ENCODE data around the gene BMF.

BMF gene

DNA sequence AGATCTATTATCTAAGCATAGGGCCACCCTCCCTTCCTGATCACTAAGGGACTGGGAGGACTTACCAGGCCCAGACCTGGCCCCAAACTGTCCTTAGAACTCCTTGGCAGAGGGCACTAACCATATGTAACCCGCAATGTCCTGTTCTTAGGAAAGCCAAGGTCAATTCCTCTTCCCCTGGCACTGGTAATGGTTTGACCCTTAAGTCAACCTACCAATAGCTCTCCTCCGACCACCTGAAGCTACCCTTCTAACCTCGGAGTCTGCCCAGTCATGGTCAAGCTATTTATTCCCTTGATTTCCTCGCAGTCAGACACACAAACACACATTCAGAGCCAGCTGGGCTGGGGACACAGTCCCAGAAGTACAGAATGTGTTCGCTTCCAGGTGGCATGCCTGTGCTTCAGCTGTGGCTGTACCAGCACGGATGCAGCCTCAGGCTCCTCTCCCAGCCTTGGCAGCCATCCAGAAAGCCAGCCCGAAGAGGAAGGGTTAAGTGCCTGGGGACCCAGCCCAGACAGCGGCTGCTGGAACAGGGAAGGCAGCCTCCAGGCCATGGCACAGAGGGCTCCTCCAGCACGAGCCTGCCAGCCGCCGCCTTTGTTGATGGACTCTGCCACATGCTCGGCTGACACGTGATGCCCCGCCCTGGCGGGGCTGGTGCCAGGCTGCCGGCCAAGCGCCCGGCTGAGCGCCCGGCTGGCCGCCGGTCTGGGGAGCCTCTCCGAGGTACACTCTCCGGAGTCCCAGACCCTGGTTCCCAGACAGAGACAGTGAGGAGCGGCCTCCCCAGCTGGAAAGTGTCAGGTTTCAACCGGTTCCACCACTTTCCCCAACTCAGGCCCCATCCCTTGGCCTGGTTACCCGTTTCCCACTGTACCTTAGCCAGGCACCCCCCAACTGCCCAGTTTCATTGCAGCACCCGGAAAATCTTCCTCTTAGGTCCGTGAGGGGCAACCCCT is 5.5 kb downstream of the BMF start:
- DNase-seq, result no peak

DNA sequence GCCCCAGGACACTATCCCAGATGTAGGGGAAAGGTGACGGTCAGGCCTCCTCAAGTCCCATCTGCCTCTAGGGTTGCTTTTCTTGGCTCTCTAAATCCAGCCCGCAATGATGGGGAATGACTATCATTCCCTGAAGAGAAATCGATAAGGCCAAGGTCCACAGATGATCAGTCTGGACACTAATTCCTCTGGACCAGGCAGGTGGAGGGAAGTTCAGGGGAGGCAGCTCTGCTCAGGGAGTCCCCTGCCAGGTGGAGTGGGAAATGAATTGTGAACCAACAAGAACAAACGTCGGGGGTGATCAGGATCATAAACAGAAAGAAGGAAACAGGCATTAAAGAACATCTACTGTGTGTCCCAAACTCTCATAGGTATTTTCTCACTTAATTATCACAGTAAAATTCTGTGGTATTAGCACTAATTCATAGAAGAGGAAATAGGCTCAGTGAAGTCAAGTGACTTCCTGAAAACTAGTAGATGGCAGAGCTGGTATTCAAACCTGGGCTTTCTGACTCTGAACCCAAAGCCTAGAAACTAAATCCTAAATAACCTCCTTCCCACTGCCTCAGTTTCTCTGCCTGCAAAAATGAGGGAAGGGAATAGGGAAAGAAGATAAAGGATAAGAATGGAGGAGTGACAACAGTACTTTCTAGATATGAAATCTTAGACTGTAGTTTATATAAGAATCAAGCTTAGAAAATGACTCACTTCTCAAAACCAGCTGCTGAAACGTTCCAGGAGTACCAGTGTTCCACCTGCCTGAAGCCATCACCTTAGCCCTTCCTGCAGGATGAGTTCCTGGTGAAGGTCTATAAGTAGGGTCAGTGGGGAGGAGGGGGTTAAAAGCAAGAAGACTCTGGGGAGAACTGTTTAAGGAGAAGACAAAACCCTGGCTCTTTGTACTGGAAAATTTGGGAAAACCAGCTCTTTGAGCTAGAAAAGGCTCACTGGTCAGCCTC is 7.5 kb downstream of the BMF start:
- peak in 1 of 2 donors; percentile 50 for DNase-seq

DNA sequence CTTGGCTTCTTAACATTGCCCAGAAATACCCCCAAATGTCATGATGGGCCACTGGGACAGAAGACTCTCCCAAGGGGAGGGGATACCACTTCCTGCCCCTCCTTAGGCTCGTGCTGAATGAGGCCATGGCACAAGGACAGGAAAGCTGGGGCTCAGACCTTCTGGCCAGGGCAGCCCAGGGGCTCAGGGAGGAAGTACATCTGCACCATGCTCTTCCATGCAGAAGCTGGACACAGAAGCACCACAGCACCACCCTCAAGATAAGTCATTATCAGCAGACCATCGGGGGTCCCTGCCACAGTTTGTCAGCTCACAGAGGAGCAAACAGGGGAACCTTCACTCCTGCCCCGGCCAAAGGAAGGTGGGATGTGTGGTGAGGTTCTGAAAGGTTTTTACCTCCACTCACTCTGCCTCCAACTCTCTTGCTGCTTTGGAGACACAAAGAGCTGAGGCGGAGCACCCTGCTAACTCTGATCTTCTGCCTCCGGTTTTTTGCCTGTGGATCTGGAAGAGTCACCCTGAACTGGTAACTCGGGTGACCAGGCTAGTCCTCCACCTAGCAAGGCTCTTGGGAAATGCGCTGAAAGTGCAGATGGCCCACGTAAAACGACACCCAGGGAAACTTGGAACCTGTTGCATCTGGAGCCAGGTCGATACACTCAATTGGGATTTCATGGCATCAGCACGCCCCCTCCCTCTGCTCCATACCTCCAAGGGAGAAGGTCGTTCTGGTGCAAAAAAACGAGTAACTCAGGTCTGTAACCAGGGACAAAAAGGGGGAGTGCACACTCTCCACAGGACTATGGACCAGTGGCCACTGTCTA is 8.3 kb downstream of the BMF start:
- DNase-seq, result no peak

DNA sequence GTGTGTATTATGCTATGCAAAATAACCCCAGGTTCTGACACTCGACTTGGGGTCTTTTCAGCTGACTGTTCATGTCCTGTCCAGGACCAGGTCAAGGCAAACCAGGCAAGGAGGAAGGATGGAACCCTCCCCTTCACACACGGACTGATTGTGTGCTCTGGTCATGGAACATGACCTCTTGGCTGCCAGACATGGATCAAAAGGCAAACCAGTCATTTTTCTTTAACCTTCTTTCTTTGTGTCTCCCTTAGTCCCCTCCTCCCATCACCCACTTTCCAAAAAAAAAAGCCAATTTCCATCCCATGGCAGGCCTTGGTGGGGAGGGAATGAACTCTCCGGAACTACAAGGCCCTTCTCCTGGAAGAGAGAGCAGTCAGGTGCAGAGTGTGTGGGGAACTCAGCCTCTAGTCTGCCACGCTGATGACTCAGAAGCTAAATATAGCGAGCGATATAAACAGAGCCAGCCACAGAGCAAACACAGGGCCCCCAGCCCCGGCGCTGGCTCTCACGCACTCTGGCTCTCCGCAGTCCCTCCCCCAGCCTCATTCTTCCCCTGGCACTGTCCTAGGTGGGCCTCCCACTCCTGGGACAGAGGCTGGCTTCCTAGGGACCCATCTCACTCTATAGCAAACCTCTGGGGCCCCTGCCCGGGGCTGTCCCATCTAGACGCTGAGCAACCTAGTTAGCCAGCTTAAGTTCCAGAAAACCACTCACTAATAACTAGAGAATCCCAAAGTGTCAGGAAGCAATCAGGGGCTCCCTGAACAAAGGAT is 10.0 kb downstream of the BMF start:
- peak; percentile 75 to 81 for DNase-seq

DNA sequence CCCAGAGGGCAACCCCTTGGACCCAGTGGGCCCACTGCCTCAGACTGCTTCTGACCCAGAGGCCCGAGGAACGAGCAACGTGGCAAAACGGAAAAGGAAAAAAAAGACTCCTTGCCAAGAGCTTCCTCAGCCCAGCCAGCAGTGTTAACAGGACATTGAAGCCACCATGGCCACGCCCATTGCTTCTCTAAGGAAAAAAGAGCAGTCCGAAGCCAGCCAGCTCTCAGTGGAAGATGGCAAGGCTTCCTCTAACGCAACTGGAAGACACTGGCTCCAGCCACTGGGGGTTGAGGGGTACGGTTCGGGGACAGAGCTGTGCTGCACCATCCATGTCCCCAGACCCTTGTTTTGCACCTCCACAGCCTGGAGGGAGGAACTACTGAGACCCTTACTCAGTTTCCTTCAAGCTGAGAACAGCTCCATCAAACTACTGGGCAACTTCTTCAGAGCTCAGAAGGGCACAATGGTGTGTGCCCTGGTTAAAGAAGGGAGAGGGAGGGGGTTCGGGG is 10.7 kb downstream of the BMF start:
- DNase-seq, result no peak

- DNase-seq, result no peak
Observed at GRCh38 chr15:40097096-40097967, 11.3 kb downstream of the BMF start.

DNA sequence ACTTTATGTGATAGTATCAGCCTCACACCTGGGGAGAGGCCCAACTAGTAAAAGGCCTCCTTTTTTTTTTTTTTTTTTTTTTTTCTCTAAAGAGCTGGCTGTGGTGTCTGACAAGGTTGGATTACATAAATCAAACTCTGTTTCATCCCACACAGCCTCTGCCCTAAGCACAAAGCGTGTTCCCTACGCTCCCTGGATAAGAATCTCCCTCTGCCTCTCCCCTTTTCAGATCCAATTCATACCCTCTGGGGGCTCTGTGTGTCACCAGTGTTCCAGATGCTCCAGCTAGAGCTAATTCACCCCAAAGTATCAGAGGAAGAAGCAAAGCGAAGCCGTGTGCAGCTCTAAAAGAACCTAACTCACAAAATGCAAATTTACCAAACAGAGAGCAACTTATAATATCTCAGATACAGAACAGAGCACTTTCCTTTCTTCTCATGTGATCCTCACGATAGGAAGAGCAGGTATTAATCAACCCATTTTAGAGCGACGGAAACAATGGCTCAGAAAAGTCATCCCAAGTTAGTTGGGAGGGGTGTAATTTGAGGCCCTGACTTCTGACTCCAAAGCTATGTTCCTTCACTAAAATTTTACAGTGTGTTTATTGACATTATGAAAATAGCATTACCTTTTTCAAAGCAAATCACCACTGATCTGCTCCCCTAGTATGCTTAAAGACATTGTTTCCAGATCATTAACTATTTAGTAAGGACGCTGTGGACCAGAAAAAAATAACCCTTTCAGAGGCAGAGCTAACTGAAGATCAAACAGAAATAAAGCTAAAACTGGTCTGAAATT is 12.4 kb downstream of the BMF start:
- no peak for DNase-seq

DNA sequence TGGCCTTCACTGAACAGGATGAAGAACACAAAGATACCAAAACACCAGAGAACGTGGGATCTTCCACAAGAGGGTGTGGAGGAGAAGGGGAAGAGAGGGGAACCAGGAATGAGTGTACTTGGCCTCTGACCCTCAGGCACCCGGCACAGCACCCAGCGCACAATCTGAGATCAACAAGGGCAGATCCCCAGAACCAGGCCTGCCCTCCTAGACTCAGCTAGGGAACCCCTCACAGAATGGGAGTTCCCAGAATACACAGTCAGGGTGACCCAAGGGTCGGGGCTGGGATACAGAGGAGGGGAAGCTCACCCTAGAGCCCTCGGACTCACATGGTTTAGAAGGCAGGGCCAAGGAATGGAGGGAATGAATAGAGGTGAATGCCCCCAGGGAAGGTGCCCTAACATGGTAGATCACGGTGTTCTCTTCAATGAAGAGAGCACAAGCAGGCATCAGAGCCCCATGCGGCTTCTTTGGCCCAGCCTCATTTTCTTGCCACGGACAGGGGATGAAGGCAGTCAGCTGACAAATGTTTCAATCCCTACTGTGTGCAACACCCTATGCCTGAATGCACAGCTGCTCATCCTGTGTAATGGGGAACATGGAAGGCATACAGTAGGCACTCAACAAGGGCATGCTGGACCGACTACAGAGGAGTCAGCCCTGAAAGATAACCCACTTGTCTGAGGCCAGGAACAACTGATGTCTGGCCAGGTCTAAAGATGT is 13.1 kb downstream of the BMF start:
- no peak for DNase-seq

DNA sequence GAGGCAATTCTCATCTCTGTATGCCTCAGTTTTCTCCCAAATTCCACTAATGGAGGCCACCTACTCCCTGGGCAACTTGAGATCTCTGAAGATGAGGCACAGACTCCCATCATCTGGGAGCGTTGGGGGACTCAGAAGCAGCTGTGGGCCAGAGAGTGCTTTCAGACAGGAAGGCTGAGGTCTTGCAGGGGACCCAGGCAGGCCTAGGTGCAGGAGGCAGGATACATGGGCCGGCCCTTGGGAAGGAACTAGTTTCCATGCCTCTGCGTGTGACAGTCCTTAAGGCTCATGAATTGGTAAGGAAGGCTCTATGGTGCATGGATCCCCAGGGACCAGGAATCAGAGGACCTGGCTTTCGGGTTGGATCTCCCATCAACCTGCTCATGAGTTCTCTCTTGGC is 14.5 kb downstream of the BMF start:
- DNase-seq, result no peak

GRCh38 chr15:40092979-40093869 is 15.5 kb downstream of the BMF start:
- no peak for DNase-seq

GRCh38 chr15:40092256-40092978 is 16.3 kb downstream of the BMF start:
- DNase-seq, result no peak

GRCh38 chr15:40091861-40092255 is 16.8 kb downstream of the BMF start:
- no peak for DNase-seq

- DNase-seq, result no peak
Observed at GRCh38 chr15:40090774-40091455, 17.8 kb downstream of the BMF start.

DNA sequence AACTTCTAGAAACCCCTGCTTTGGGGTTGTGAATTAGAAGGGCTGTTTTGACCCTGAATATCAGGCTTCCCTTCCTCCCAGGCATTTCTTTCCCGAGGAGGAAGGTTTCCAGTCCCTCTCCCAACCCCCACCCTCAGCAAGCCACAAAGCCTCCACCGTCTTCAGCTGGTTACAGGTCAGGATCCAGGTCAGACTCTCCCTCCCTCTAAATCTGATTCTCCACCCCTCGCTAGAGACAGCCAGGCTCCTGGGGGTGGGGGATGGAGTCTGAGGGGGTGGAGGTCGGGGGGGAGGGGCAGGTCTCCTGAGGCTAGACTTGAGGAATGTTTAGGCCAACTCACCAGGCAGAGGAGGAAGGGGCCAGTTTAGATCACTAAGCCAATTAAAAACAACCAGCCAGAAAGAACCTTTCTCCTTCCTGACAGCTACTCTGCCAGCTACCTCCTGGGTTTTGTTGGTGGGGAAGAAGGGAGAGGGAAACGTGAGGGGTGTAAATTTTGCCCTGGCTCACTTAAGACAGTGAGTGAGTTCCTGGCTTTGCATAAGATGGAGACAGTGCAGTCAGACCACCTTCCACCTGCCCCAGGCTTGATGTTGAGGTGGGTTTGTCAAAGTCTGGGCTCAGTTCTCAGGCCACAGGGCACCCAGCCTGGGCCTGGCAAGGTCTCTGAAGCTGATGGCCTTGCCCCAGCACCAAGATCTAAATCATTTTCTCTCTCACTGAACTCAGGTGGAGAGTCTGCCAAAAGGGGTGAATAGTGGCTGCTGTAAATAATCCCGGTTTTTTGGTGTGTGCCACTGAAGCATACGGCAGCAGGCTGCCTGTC is 19.5 kb downstream of the BMF start:
- DNase-seq, result no peak

Measured in CD4-positive, alpha-beta T cell treated with Interferon alpha-2 for 1 hour (primary cell).